Fibroblast of skin of right quadriceps (primary cell): ENCODE measurements around the gene CLCA2.
A peak's percentile ranks its signal among the peaks of the same experiment; 100 is the strongest.

Source experiments
- DNase-seq: peaks from one replicate; pipeline ENCODE4 v3.0.0-alpha.2; 2013

The CLCA2 gene

DNA sequence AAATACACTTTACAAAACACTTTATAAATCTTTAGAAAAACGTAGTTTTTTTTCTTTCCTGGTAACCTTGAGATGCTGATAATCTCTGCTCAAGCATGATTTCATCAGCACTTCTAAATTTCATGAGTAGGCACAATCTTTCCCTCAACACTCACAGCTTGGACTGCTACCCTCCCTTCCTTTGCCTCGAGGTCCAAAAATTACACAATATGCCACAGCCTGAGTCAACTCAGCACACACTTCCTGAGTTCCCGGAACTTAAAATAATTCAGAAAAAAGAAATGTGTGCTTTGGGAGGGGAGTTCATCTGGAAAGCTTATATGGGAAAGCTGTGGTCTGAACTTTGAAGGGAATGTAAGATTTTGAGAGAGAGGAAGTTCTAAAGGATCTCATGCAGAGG is 5.9 kb downstream of the CLCA2 start:
- DNase-seq: peak; percentile 97

DNA sequence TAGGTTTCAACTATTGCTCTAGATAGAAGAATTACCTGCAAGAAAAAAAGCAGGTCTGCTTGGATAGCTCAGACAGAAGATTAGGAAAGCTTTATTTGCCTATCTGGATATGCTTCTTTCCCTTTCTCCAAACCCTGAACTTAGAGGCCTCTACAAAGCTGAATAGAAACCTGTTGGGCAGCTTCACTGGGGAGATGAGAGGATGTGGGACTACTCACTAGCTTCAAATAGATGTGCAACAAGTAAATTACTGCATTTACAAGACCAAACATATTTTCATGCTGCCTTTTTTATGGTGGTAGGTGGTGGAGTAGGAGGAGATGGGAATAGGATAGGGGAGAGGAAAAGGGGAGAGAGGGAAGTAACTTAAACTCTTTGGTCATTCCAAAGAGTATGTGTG is 6.4 kb downstream of the CLCA2 start:
- no peak for DNase-seq

DNA sequence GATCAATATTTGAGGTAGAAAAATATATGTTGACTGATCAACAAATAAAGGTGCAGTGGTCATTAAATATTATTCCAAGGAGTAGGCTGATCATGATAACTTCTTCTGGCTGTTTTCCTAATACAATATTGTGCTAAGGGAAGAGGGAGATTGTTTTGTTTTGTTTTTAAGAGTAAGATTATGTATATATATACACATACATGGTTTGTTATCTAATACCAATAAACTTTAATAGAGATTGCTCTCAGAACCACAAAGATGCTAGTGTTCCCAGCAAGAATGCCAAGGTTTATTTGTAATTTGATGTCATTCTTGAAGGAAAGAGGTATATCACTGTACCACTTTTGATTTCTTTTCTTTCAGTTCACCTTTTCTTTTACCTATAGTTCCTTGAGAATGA is 10.1 kb downstream of the CLCA2 start:
- DNase-seq: no peak

DNA sequence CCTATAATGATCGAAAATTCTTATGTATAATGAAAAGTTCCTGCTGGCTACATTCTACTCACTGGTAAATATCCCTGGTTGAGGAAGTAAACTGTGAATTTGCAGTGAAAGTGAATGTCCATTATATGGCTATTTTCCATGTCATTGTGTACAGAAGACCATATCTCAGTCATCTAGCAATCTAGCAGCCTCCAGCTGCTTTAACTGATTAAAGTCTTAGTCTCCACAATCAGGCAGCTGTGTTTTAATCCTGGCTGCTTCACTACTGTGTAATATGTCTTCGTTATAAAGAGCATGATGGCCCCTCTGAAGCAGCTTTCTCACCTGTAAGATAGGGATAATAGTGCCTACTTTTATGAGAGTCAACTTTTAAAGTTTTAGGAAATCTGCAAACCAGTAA is 11.4 kb downstream of the CLCA2 start:
- DNase-seq: no peak

DNA sequence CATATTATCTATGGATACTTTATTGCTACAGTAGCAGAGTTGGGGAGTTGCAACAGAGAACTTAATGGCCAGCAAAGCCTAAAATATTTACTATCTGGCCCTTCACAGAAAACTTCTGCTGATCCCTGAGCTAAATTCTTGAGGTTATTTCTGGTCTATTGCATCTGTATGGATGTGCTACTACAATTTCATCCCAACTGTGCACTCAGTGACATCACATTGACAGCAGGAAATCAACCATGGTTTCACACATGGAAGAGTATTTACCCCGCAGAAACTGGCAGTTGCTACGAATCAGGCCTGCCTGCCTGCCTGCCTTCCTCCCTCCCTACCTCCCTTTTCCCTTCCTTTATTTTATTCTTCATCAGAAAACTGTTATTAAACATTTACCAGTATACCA is 12.1 kb downstream of the CLCA2 start:
- peak; percentile 45 for DNase-seq

DNA sequence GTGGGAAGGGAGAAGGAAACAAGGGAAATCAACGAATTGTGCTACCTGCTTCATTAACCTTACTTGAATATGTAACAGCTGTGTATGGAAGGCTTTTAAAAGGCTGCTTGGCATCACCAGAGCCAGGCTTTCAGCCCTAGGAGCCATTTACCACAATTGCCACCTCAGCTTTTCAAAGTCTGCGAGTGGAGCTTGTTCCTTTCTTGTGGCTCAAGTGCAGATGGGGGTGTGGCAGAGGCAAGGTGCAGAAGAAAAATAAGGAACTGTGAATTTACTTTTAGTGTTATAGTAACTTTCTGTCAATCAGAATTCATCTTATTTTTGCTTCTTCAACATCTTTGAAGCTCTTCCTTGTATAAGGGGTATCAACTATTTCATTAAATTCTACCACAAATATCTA is 17.6 kb downstream of the CLCA2 start:
- DNase-seq: no peak

DNA sequence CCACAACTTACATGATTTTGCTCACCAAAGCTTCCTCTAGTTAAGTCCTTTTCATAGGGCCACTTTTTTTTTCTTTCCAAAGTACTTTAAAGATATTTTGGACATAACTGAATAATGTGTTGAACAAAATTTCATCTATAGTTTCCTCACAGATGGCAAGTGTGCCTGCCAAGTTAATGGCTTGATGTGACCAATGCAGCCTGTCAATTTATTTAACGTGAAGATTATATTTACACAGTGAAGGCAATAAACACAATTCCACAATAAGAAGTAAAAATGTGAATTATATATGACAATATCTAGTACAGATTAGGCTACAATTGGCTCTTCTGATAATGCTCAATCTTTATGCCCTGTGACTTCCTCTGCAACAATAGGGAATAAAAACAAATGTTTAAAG is 18.0 kb downstream of the CLCA2 start:
- DNase-seq: no peak

DNA sequence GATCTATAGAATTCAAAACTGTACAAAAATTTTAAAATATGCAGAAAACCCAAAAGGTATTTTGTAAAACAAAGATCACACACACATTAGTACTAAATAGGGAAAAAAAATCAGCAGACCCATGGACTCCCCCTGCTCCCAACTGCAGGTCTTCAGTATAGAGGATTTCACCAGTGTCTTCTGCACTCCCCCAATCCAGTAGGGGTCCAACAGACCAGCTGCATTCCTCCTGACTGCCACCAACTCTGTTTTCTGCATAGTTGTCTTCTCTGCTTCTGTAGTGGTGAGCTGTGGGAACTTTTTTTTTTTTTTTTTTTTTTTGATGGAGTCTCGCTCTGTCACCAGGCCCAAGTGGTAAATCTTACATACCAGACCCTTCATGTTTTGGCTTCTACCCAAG is 21.9 kb downstream of the CLCA2 start:
- DNase-seq: peak; percentile 24

DNA sequence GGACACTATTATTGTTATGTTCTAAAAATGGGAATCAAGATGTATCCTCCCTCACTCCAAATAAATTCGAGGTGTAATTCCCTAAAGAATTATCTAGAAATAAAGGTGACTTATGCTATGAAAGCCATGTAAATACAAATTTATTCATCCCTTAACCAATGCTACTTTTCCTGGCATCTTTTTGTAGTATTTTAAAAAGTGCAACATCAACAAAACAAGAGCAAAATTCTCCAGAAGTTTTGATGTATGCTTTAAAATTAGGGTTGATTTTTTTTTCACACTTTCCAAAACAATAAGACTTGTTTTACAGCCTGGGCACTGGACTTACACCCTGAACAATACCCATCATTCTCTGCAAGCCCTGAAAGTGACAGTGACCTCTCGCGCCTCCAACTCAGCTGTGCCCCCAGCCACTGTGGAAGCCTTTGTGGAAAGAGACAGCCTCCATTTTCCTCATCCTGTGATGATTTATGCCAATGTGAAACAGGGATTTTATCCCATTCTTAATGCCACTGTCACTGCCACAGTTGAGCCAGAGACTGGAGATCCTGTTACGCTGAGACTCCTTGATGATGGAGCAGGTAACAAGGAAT is 23.3 kb downstream of the CLCA2 start:
- DNase-seq: no peak

DNA sequence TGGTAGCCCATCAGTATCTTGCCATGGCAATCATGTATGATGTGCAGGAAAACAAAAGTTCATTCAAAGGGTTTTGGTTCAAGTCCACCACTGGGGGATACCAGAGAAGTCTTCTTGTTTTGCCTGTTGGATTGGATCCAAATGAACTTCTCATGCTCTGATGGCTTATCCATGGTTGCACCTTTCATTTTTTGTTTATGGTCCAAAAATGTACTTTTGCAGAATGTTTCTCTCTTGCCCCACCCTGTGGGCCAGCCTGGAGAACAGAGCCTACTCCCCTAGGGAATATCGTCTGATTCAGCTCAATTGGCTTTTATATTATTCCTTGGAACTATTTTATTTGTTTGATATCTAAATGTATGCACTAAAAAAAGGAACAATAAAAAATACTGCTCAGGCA is 24.7 kb downstream of the CLCA2 start:
- DNase-seq: no peak

DNA sequence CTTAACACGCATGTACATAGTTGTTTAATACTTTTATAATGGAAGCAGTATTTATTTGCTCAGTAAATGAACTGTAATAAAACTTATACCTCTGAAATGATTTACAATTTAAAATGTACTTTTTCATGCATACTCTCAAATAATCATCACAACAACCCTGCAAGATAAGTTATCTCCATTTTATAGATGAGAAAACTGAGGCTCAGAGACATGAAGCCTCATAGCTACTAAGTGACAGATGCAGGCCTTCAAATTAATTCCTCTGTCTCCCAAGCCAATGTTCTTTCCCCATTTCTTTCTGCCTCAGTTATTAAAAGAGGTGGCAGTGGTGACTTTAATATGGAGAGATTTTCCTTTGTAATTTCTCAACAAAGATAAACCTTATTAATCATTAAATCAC is 25.1 kb downstream of the CLCA2 start:
- DNase-seq: no peak

DNA sequence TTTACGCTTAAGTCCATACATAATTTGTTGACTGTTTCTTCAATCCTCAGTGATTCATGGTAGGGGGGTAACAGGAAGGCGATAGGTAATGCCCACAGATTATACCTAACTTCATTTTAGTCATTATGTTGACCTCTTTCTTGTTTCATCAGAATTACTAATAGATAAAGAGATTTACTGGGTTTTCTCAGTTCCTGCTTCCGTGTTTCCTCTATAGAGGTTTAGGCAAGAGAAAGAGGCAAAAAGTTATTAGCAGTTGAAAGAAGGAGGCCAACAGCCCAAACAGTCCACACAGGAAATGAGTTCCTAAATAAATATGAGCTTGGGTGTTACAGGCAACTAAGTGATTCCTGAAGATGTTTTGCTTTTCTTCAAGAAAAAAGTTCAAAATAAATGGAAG is 26.9 kb downstream of the CLCA2 start:
- no peak for DNase-seq

DNA sequence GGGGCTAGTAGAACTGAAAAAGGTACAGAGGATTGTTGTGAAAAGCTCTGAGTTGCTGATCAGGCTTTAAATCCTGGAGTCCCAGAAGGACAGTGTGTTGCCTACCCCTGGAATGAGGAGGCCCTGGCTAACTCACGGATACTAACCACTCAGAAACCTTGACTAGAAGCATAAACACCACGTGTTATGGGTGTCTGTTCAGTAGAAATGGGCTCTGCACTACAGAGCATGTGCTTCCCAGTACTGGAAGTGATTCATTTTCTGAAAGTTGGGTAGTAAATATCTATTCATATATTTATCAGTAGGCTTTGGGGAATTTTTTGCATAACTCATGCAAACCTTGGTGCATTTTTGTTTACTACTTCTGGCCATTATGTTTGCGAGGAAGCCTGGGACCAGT is 29.7 kb downstream of the CLCA2 start:
- DNase-seq: no peak

DNA sequence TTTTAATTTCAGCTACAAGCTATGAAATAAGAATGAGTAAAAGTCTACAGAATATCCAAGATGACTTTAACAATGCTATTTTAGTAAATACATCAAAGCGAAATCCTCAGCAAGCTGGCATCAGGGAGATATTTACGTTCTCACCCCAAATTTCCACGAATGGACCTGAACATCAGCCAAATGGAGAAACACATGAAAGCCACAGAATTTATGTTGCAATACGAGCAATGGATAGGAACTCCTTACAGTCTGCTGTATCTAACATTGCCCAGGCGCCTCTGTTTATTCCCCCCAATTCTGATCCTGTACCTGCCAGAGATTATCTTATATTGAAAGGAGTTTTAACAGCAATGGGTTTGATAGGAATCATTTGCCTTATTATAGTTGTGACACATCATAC is 31.1 kb downstream of the CLCA2 start:
- no peak for DNase-seq

DNA sequence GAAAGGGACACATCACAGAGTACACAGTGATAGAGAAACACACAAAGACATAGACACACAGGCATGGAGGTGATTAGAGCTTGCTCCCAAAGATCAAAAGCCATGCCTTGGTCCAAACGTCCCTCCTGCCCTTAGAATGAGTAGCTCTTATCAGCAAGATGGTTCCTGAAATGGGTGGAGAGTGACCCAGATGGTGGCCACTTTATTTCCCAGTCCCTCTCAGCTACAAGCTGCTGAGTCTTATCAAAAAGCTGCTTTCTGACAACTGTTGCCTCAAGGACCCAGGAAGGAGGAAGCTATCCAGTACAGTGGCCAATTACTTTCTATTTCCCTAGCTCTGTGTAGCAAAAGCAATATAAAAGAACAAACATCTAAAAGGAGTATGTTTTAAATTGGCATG is 37.0 kb downstream of the CLCA2 start:
- no peak for DNase-seq

DNA sequence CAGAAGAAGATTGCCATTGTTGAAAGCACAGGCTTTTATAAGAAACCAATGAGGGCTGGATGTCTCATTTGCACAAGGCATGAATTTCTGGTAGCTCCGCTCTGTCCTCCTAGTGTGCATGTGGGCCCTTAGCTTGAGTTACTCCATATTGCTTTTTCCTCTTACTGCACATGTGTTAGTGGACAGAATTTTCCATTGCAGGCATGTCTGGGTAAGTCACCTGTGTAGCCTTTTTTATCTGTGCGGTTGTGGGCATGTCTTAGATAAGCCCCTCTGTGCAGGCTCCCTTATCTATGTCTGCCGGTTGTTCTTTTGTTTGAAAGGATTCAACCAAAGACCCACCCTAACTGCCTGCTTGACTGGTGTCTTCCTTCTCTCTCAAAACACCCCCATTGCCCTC is 37.5 kb downstream of the CLCA2 start:
- no peak for DNase-seq

DNA sequence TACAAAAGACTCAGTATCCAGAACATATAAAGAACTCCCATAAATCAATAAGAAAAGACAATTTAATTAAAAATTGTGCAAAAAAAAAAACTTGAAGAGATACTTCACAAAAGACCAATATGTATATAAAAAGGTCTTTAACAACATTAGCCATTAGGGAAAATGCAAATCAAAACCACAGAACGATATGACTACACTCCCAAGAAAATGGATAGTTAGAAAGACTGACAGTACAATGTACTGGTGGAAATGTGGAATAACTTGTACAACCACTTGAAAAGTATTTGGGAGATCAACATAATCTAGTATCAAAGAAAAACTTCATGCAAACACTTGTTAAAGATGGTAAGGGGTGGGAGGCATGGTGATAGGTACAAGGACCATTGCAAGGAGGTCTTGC is 40.8 kb downstream of the CLCA2 start:
- DNase-seq: no peak

DNA sequence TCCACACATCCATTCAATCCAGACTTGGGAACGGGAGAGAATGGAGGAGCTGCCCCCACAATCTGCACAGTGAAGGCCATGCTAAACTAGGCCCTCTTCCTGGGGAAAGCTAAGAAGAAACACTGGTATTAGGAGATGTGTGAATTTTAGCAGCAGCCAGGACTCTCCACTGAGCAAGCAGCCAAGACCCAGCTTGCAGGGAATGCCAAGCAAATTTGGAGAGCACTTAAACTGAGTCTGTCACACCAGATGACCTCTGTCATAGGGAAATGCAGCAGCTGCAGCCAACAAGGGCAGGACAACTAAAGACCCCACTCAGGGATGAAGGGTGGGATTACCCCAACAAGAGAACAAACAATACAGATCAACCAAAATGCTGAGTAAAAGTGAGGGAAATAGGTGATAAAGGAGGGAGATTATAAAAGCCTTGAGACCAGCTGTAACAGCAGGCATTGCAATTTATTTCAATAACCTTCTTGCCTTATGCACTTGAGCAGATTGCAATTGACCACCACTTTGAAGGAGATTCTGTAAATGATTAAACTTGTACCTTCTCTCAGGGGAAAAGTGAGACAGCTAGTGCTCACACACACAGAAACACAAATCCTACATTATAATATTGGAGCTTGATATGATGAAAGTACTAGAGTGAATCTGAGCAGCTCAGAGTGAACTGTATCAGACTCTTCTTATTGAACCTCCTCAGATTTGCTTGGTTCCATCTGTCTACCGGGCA is 42.3 kb downstream of the CLCA2 start:
- DNase-seq: no peak

DNA sequence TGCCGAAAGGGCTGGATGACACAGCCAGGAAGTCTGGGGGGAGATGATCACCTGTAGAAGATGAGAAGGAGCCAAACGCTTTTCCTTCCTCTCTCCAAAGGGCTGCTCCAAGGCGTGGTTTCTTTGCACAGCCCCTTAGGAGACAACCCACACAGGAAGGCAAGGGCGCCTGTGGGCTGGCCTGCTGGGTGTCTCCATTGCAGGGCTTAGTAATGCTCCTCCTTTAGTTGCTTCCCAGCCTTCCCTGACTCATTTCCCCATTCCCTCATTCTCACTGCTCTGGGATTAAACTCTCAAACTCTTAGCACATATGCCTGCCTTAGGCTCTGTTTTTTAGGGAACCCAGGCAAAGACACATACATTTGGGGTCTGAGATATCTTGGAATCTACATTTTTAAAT is 43.0 kb downstream of the CLCA2 start:
- peak; percentile 10 for DNase-seq

DNA sequence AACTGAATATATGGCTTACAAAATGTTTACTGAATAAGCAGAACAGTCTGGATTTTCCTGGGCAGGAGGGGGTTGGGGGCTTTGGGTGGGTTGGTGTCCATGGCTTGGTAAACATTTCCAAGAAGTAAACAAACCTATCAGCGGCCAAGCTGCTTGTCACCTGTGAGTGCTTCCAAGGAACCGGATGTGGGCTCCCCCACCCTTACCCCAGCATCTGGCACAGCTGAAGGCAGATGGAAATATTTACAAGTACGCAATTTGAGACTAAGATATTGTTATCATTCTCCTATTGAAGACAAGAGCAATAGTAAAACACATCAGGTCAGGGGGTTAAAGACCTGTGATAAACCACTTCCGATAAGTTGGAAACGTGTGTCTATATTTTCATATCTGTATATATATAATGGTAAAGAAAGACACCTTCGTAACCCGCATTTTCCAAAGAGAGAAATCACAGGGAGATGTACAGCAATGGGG is 44.6 kb downstream of the CLCA2 start, which contains the start of gene CLCA1:
Gene CLCA1 (plus strand): TSS at position 427 of the 477 bp plus-strand sequence. CDS start 45 bp downstream, at position 472.
- no peak for DNase-seq

DNA sequence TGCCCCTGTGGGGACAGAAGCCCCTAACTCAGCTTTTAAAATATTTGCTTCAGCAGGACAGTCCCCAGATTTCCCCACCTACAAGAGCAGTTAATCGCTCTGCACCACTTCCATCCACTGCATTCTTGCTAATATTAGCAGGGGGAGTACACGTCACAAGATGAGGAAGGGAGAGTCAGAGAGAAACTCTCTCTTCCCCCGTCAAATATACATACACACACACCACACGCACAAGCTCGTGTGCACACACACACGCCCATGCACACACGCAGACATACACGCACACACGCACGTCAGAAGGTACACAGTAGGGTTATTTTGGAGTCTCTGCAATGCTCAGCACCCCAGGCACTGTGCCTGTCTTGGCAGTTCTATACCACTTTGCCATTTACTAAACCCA is 46.9 kb downstream of the CLCA2 start:
- DNase-seq: no peak

DNA sequence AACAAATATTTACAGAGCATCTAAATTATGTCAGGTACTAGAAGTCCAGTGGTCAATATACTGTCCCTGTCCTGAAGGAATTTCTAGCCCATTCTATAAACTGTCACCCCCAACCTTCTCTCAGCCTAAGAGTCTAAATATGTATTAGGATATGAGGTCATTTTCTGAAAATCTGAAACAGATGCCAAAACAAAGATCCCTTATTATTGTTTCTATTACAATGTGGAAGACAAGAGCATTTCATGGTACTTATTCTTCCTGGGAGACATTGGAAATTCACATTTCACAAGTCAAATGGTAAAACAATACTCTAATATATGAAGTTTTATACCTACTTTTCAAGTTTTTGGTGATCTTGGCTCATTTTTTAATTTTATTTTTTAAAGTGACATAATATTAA is 47.3 kb downstream of the CLCA2 start:
- DNase-seq: peak; percentile 34

DNA sequence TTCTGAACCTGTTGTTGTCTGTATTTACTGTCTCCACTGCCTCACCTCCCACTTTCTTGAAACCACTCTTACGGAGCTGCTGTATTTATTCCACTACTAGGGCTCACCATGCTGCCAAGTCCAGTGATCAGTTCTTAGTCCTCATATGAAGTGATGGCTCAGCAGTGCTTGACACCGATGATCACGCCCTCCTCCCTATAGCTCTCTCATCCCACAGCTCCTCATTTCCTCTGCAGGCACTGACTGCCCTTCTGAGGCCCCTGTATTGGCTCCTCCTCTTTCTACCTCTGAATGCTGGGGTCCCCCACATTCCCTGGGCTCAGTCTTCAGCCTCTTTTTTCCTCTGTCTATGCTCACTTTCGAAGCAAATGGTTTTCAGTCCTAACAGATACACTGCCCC is 48.2 kb downstream of the CLCA2 start:
- no peak for DNase-seq

DNA sequence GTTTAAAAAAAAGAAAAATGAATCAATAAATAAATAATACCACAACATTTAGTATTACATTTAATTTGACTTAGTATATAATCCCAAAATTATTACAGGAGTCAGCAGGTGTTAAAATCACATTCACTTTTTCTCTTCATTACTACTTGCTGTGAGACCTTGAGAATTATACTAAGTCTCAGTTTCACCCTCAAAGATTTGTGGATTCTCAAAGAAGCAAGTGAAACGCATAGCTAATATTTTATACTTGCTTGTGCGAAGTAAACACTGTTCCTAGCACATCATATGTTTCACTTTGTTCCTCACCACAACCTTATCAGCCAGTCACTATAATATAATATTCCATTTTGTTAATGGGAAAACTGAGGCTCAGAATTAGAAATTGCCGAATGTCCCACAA is 48.8 kb downstream of the CLCA2 start:
- no peak for DNase-seq

DNA sequence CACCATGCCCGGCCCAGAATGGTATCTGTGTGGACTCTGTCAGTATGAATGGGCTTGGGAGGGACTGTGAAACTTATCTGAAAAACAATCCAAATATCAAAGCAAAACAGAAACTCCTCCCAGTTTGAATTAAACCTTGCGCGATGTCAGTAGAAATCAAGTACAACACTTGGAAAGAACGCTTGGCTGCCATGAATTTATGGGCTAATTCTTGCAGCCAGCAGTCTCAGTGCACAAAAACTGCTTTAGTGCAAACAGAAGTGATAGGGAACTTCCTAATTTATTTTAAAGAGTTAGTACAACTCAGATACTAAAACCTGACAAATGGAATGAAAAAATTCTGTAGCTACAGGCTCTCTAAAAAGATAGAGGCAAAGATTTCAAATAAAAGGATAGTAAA is 53.3 kb downstream of the CLCA2 start:
- no peak for DNase-seq
